ENCODE data around the gene CDKAL1.

GRCh38 chr6:21274851-21275250 lies 740.6 kb downstream of the CDKAL1 start:
- TF ChIP-seq CTCF (IDR thresholded peaks at IDR 0.05): no peak
- TF ChIP-seq POLR2A (IDR thresholded peaks at IDR 0.05): no peak
